ENCODE measurements around the gene TPK1.
"Not testable (repeated sequence)": the region's sequence is repeated elsewhere in the genome, so short reads cannot be mapped to it uniquely, and the experiment has no call there.

The TPK1 gene

DNA sequence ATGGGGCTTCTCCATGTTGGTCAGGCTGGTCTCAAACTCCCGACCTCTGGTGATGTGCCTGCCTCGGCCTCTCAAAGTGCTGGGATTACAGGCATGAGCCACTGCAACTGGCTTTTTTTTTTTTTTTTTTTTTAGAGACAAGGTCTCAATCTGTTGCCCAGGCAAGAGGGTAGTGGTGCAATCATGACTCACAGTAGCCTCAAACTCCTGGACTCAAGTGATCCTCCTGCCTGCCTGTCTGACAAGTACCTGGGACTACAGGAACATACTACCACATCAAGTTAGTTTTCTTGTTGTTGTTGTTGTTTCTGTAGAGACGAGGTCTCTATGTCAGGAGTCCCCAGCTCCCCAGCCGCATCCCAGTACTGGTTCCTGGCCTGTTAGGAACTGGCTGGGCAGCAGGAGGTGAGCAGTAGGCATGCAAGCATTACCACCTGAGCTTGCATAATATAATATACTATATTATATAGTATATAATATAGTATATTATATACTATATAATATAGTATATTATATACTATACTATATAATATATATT, 55.7 kb downstream of the TPK1 start:
- in situ Hi-C loops (cut with MboI; ENCODE audit: low sequenced_read_pairs) = no loop called here

DNA sequence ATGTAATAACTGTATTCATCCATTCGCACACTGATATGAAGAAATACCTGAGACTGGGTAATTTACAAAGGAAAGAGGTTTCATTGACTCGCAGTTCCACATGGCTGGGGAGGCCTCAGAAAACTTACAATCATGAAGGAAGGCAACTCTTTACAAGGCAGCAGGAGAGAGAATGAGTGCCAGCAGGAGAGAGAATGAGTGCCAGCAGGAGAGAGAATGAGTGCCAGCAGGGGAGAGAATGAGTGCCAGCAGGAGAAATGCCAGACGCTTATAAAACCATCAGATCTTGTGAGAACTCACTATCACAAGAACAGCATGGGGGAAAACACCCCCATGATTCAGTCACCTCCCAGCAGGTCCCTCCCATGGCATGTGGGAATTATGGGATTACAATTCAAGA, 58.0 kb downstream of the TPK1 start:
- in situ Hi-C loops (cut with MboI; ENCODE audit: low sequenced_read_pairs) = not testable (repeated sequence)

DNA sequence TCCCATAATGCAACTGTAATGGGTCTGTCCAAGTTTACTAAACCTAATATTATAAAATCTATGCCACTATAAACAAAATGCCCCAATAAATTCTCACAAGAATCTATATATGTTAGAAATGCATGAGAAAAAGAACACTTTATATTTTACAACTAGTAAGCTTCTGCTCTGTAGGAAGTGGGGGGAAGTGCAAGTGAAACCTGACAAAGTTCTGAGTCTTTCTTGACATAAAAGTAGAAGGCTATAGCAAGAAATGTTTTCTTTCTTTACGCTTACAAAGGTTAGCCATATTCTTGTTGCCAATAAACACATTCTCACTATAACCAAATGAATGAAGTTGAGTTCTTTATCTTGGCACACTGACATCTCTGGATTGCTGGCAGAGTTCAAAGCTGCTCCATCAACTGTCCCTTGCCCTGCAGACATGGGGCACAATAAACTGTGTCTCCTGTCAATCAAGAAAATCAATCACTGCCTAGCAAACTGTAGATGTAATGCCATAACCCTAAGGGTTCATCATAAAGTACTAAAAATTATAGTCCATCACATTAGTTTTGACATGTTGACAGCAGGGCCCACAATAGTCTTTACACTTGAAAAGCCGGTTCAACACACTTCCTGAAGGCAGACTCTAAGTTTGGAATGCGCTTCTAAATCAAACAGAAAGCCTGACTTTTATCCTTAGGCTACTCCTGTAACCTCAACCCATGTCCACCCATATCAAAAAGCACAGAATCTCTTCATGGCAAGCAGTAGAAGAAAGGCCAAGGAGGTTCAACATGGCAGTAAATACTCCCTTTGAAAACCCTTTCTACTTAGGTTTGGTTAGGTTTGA, 58.6 kb downstream of the TPK1 start:
- in situ Hi-C loops (cut with MboI; ENCODE audit: low sequenced_read_pairs) = no loop called here

DNA sequence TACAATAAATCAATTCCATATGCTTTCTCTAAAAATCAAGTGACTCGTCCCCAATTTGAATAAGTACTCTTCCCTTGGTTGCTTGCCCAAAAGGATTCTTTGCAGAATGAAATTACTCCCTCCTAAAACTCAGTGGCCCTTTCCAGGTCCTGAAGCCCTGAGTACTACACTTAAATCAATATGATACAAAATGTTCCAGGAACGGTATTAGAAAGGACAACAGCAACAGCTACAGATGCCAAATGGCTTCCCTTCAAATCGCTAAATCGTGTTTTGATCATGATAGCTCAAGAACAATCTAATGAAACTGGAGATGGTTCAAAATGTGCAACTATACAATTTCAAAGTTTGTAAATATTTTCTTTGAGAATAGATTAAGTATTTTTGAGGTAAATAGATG, 59.4 kb downstream of the TPK1 start:
- in situ Hi-C loops (cut with MboI; ENCODE audit: low sequenced_read_pairs) = no loop called here

DNA sequence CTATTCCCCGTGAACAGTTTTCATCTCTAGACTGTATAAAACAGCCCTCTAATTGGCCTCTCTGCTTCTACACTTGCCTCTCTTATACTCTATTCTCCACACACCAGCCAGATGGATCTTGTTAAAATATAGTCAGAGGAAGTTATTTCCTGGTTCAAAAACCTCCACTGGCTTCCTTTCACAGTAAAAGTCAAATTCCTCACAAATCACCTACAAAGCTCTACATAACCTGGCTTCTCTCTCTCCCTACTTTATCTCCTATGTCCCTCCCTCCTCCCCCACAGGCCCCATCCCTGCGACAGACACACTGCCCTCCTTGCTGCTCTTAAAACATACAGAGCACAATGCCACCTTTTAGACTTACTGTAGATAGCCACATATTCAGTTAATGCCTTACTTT, 60.1 kb downstream of the TPK1 start:
- in situ Hi-C loops (cut with MboI; ENCODE audit: low sequenced_read_pairs) = no loop called here

DNA sequence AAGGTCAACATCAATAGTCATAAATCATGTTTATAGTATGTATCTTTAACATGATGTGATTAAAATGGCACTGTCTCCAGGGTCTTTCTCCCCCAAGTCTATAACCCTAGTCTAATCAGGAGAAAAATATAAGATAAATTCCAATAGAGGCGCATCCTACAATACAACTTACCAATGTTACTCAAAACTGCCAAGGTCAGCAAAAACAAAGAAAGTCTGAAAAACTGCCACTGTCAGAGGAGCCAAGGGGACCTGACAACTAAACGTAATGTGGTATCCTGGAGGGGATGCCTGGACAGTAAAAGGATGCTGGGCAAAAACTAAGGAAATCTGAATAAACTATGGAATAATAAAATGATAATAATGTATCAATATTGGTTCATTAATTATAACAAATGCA, 63.9 kb downstream of the TPK1 start:
- in situ Hi-C loops (cut with MboI; ENCODE audit: low sequenced_read_pairs) = no loop called here

DNA sequence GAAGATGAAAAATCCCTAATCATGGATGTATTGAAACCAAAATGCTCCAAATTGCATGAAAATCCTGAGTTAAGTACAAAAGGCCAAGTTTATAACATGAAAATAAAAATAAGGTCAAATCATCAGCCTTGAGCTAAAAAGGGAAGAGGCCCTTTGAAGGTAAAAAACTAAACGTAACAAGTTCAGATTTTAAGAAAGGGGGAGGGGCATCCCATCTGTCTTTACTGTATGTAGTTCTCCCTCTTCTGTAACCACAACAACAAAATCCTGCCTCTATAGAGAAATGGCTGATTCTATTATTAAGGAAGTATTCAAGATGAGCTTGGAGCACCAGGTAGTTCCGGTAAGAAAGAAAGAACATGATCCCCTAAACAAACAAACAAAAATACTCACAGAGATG, 64.7 kb downstream of the TPK1 start:
- in situ Hi-C loops (cut with MboI; ENCODE audit: low sequenced_read_pairs) = no loop called here

DNA sequence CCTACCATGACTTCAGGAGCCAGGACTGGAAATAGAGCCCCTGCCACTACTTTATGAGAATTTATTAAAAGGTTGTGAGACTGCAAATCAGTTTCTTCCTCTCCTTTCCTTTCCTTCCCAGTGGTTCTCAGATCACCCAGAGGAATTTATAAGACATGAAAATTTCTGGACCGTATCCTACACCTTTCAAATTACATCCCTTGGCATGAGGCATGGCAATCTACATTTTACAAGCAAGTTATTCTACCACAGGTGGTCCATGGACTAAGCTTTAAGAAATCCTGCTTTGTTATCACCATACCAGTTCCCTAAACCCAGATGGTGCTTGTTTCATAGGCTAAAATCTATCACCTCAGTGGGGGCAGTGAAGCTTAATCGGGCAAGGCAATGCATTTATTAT, 66.5 kb downstream of the TPK1 start:
- in situ Hi-C loops (cut with MboI; ENCODE audit: low sequenced_read_pairs) = no loop called here

DNA sequence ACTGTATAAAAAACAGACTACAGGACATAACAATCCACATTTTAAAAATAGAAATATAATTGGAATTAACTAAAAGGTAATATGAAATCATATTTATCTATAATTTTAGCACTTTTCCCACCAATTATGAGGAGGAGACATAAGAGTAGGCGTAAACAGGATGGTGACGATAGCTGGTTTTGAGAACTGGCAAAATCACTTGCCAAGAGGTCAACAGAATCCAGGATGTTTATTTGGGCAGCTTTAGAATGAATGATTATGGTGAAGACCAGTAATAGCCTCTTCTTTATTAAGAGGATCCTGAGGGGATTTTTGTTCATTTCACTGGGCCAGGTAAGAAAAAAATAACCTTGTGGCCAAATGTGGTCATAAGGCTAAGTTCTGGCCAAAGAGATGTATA, 67.2 kb downstream of the TPK1 start:
- in situ Hi-C loops (cut with MboI; ENCODE audit: low sequenced_read_pairs) = no loop called here

DNA sequence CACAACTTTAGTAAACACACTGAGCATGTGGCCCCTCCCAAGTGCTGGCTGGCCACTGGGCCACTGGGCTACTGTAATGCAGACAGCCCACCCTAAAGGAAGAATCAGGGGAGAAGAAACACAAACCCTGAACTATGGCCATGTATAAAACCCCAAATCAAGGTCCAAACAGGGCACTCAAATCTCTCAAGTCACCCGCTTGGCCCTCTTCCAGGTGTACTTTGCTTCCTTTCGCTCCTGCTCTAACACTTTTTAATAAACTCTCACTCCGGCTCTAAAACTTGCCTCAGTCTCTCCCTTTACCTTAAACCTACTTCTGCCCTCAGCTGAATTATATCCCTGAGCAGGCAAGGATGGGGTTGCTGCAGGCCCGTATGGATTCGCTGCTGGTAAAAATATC, 72.6 kb downstream of the TPK1 start:
- in situ Hi-C loops (cut with MboI; ENCODE audit: low sequenced_read_pairs) = no loop called here

DNA sequence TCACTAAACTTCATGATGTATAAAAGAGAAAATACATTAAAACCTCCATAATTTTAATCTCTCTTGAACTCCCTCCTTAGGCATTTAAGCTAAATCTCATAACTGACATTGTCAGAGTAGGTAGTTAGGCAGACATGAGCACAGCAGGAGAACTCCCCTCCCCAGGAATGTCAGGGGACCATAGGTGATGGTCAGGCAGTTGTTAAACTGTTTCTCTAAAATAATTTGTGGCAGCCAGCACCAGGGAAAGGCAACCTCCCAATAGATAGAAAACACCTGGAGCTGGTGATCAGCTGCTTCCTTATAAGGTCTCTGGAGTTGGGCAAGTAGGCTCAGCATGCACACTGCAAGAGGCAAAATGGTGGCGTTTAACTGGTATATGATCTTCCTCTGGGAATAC, 73.0 kb downstream of the TPK1 start:
- in situ Hi-C loops (cut with MboI; ENCODE audit: low sequenced_read_pairs) = no loop called here

DNA sequence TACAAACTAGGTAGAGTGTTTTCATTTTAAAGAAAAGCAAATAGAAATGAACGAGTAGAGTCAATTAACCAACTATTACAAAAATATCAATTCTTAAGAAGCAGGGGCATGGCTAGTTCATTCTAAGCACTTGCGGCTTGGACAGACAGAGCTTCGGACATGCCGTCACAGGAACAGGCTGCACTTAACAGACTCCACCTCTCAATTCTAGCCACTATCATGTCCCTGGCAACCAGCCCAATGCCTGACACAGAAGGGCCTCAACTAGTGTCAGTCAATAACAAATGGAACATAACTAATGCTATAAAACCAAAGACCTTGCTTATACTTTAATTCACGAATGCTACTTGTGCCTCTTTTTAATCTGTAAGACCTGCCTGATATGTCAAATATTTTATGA, 74.4 kb downstream of the TPK1 start:
- in situ Hi-C loops (cut with MboI; ENCODE audit: low sequenced_read_pairs) = no loop called here

DNA sequence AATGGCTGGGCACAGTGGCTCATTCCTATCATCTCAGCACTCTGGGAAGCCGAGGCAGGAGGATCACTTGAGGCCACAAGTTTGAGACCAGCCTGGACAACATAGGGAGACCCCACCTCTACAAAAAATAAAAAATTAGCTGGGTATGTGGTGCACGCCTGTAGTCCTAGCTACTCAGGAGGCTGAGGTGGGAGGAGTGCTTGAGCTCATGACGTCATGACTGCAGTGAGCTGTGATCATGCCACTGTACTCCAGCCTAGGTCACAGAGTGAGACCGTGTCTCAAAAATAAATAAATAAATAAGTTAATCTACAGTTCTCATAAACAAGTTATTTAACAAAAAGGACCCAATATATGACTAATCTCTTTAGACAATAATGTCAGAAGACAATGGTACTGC, 76.2 kb downstream of the TPK1 start:
- in situ Hi-C loops (cut with MboI; ENCODE audit: low sequenced_read_pairs) = no loop called here

DNA sequence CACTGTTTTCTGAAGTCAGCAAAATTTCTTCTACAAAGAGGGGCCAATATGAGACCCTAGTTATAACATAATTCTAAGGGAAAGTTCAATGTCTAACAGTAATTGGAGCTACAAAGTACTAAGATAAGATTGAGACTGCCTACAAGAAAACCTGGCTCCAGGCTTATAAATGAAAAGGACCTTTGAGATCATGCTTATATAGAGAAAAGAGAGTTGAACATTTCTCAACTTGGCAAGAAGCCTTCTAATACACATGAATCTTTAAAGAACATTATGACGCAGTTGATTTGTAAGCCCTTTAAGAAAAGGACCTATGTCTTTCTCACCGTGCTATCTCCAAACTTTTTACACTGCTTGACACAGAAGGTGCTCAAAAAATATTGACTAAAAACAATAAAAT, 87.9 kb downstream of the TPK1 start:
- in situ Hi-C loops (cut with MboI; ENCODE audit: low sequenced_read_pairs) = no loop called here

DNA sequence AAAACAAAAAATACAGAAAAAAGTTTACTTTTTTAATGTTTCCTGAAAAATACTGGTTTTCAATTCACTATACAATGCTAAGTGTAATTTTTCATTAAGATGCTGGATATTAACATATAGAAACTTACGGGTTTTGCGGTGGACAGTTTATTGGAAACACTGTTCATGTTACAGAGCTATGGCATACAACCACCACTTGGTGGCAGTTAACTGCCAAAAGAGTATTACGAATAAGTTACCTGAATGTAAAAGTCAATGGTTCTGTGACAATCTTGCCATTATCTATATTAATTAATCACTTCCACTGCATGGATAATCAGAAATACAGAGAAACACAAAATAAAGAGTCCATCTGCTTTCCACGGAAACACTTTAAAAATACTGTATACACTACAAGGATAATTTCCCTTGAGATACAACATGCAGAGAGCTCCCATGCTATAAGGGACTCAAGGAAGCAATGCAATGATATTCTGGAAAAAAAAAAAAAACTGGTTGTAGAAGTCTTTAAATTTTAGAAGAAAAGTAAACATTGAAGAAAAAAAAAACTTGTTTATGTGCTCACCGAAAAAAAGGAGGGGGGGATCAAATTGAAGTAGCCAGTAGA, 97.0 kb downstream of the TPK1 start:
- in situ Hi-C loops (cut with MboI; ENCODE audit: low sequenced_read_pairs) = no loop called here

DNA sequence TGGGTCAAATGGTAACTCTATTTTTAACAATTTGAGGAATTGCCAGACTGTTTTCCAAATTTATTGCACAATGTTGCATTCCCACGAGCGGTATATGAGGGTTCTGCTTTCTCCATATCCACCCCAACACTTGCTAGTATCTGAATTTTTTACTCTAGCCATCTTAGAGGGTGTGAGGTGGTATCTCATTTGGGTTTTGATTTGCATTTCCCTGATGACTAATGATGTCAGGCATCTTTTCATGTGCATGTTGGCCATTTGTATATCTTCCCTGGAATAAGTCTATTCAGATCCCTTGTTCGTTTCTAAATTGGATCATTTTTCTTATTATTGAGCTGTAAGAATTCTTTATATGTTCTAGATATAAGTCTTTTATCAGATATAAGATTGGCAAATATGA, 97.7 kb downstream of the TPK1 start:
- in situ Hi-C loops (cut with MboI; ENCODE audit: low sequenced_read_pairs) = no loop called here

DNA sequence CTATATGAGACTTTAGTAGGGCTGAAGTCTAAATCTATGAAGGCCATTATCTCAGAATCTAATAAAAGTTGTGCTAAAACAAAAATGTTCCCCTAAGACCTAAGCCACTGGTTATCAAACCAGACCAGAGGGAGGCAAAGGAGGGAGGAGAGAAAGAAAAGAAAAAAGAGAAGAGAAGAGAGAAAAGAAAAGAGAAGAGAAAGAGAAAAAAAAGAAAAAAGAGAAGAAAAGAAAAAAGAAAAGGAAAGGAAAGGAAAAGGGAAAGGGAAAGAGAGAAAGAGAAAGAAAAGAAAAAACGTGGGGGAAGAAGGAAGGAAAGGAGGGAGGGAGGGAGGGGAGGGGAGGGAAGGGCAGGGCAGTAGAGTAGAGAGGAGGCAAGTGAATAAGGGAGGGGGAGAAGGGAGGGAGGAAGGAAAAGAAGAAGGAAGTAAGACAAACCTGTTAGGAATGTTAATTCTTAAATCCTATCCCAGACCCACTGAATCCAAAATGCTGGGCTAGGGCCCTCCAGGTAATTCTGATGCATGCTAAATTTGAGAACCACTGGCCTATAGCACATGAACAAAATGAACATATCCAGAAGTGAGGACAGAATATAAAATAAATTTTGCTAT, 98.9 kb downstream of the TPK1 start:
- in situ Hi-C loops (cut with MboI; ENCODE audit: low sequenced_read_pairs) = no loop called here

DNA sequence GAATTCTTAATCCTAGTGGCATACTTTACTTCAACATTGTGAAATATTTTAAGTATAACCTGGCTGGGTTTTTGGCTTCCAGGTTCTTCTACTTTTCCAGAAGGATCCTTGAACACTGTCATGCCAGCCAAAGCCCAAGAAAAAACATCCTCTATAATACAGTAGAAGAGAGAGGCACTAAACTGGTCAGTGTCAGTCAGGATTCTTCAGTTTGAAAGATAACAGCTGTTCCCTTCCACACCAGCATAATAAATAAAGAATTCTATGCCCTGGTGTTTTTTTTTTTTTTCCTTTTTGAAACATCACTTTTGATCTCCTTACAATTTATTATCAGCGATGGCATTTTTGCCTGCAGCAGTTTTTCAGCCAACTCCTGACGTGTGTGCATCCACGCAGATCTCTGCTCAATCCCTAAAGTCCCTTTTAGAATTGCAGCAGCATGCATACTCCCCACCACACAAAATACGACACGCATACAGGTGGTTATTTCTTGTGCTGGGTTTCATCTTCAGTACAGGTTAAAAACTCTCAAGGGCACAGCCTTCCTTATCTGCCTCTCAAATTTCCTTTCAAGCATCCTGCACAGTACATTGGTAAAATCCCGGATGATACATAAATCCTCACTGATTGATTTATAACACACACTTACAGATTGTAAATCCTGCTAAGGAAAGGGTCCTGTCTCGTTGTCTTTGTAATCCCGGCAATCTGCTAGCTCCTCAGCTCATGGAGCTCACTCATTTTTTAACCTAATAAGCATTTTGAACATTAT, 100.2 kb downstream of the TPK1 start:
- in situ Hi-C loops (cut with MboI; ENCODE audit: low sequenced_read_pairs) = no loop called here

DNA sequence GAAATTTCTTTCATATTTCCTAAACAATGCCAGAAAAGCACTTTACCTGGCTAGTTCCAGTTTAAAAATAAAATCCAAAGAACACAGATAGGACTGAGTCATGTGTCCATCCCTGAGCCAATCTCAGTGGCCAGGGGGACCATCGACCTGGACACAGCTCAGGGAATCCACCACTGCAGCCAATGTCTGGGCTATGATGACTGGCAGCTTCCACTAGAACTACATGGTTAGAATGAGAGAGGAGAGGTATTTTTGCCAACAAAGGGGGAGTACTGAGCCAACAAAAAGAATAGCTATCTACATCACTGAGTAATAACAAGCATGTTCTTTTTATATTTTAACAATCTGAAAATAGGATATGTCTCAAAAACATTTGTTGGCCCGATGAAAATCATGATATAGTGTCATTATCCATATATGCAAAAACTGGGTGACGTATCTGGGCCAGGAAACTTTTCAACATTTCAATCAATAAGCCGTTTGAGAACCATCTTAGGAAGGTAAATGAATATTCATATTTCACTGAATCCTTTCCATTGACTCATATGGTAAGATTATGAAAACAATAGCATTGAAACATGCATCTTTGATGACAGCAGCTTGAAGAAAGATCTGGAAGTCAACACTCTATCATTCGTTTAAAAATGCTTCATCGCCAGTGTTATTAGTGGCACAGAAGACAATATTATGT, 104.0 kb downstream of the TPK1 start:
- in situ Hi-C loops (cut with MboI; ENCODE audit: low sequenced_read_pairs) = no loop called here

DNA sequence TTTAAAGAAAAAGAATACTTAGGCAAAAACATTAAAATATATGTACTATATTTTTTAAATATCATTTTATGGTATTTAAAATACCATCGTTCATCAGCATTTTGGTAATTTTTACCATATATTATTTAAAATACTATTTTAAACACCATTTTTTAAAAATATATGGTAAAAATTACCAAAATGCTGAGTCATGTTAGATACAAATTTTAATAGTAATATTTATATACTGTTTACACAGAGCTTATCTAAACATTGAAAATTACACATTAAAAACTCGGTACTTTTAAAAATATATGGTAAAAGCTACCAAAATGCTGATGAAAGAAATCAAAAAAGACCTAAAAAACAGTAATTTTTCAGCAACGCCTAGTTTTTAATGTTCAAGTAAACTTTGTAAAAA, 105.6 kb downstream of the TPK1 start:
- in situ Hi-C loops (cut with MboI; ENCODE audit: low sequenced_read_pairs) = no loop called here

DNA sequence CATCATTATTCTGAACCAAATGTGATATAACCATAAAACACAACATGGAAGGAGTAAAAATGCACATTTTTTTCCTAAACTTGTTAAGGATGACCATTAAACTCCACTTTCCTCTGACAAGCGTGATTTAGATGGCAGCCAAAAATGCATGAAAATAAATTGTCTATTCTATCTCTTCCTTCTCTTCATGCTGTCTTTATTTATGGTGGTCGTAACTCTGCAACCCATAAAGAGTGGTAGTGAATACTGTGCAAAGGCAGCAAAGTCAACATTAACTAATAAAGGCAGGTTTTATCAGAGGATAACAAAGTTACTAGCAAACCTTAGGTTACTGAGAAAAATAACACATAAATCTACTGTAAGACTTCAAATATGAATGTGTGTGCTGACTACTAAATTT, 106.6 kb downstream of the TPK1 start:
- in situ Hi-C loops (cut with MboI; ENCODE audit: low sequenced_read_pairs) = no loop called here

All from HL-60/S4 treated with retinoic acid at 250 ng/mL for 4 days and 3 days (cell line).